Endothelial cell of umbilical vein (primary cell): ENCODE data around the gene HIF1AN. TPM values are rescaled to one million over a fixed set of nuclear protein-coding genes. Genes with fewer than 3 reads are reported as not detected.

Experiments
- BruUV-seq: library from RNA; stranded (reverse); fragments of 400-500 nt; replicated peaks from 2 replicates; lab custom pipeline; 2021; lab: Mats Ljungman, UMichigan
- CTCF ChIA-PET: fragments of 300-600, 350-600 bp; sonication (Branson Sonifier 250); formaldehyde crosslinking; loops from one replicate; lab custom pipeline; 2021; ENCODE audit warnings: antibody characterized with exemption, inconsistent platforms; lab: Charles Lee
- POLR2A ChIA-PET: fragments of 300-600, 350-600 bp; sonication (Branson Sonifier 250); formaldehyde crosslinking; loops from one replicate; lab custom pipeline; 2021; ENCODE audit warnings: antibody characterized with exemption, inconsistent platforms; lab: Charles Lee
- DNase-seq: peaks from one replicate; pipeline ENCODE4 v3.0.0-alpha.2; 2011; ENCODE audit warnings: low read depth, low spot score
- FAIRE-seq: peaks from 2 replicates; lab custom pipeline; 2011; peaks lifted over from hg19 to GRCh38; lab: Jason Lieb, UNC
- H2AFZ ChIP-seq: 2 replicates; pipeline ENCODE4 v1.6.0; 2012; ENCODE audit warnings: low read depth, low read length, control low read depth, inconsistent platforms
- H3K27ac ChIP-seq: 2 replicates; pipeline ENCODE4 v1.5.1; 2011; ENCODE audit warnings: low read depth, mild to moderate bottlenecking, control low read depth, low read length, moderate library complexity; ENCODE audit not compliant: insufficient read depth
- H3K27me3 ChIP-seq, 2 experiments: 2 replicates each; pipeline versions ENCODE4 v1.6.0 to v1.6.1; 2011; ENCODE audit warnings: low read length in 2 of 2, mixed read lengths in 1 of 2; ENCODE audit not compliant: control insufficient read depth in 2 of 2, insufficient read depth in 2 of 2
- H3K36me3 ChIP-seq, 2 experiments: 2 replicates in 1 of 2; 3 replicates in 1 of 2; pipeline ENCODE4 v1.5.1; 2011; ENCODE audit warnings: low read length in 2 of 2, mild to moderate bottlenecking in 1 of 2, moderate library complexity in 1 of 2; ENCODE audit not compliant: control insufficient read depth in 2 of 2, insufficient read depth in 2 of 2; ENCODE audit errors: extremely low read depth in 1 of 2
- H3K4me1 ChIP-seq: 3 replicates; pipeline ENCODE4 v1.5.1; 2011; ENCODE audit warnings: mild to moderate bottlenecking, low read length; ENCODE audit not compliant: control insufficient read depth, insufficient read depth; ENCODE audit errors: extremely low read depth
- H3K4me2 ChIP-seq: 2 replicates; pipeline ENCODE4 v1.6.1; 2011; ENCODE audit warnings: low read length, control low read depth, mixed read lengths; ENCODE audit not compliant: insufficient read depth
- H3K4me3 ChIP-seq, 3 experiments: fragments of 200-600 bp in 1 of 3; sonication (generic), shearing (Covaris generic) in 1 of 3; replicated peaks in 1 of 3; 2 replicates each; pipeline ENCODE4 v1.5.1; 2011 to 2016; ENCODE audit warnings: control low read depth in 3 of 3, low read length in 3 of 3, mild to moderate bottlenecking in 2 of 3, inconsistent platforms in 1 of 3, low read depth in 1 of 3, moderate library complexity in 1 of 3; ENCODE audit not compliant: insufficient read depth in 1 of 3
- H3K79me2 ChIP-seq: 2 replicates; pipeline ENCODE4 v1.6.0; 2012; ENCODE audit warnings: low read length, inconsistent platforms; ENCODE audit not compliant: control insufficient read depth, insufficient read depth
- H3K9ac ChIP-seq: replicated peaks from 2 replicates; pipeline ENCODE3; 2011; ENCODE audit warnings: low read length, control low read depth; ENCODE audit not compliant: insufficient read depth; ENCODE audit errors: extremely low read depth
- H3K9me1 ChIP-seq: replicated peaks from 3 replicates; pipeline ENCODE4 v1.6.0; 2011; ENCODE audit warnings: mild to moderate bottlenecking, low read length; ENCODE audit not compliant: control insufficient read depth, insufficient read depth; ENCODE audit errors: extremely low read depth
- H3K9me3 ChIP-seq: replicated peaks from 2 replicates; pipeline ENCODE4 v1.5.1; 2012; ENCODE audit warnings: low read length, inconsistent platforms; ENCODE audit not compliant: control insufficient read depth, insufficient read depth
- H4K20me1 ChIP-seq: replicated peaks from 2 replicates; pipeline ENCODE3; 2011; ENCODE audit warnings: mild to moderate bottlenecking, low read length; ENCODE audit not compliant: control insufficient read depth, insufficient read depth; ENCODE audit errors: extremely low read depth
- EZH2 ChIP-seq: IDR thresholded peaks from 2 replicates; pipeline ENCODE4 v1.6.1; 2012; ENCODE audit warnings: borderline replicate concordance, low read depth, mild to moderate bottlenecking, moderate library complexity, low read length, inconsistent platforms; ENCODE audit not compliant: severe bottlenecking
- FOS ChIP-seq: IDR thresholded peaks from 2 replicates; pipeline ENCODE4 v1.6.1; 2011; ENCODE audit warnings: mild to moderate bottlenecking, low read length, moderate library complexity, borderline replicate concordance; ENCODE audit not compliant: insufficient read depth
- GATA2 ChIP-seq: IDR thresholded peaks from 2 replicates; pipeline ENCODE4 v1.7.0; 2011; ENCODE audit warnings: low read depth, mild to moderate bottlenecking, moderate library complexity, mixed read lengths, low read length; ENCODE audit not compliant: insufficient read length, insufficient read depth
- JUN ChIP-seq: IDR thresholded peaks from 2 replicates; pipeline ENCODE4 v1.6.1; 2011; ENCODE audit warnings: borderline replicate concordance, low read depth; ENCODE audit not compliant: insufficient read length, insufficient read depth
- MYC ChIP-seq: IDR thresholded peaks from one replicate; pipeline ENCODE4 v1.6.1; 2011; ENCODE audit warnings: mild to moderate bottlenecking, low read depth, low read length
- POLR2A ChIP-seq: IDR thresholded peaks from 2 replicates; pipeline ENCODE4 v1.6.1; 2012; ENCODE audit warnings: low read depth, mild to moderate bottlenecking, control low read depth, low read length
- POLR2AphosphoS5 ChIP-seq: IDR thresholded peaks from 2 replicates; pipeline ENCODE4 v1.6.1; 2012; ENCODE audit warnings: low read depth, mild to moderate bottlenecking, control low read depth, low read length, moderate library complexity; ENCODE audit not compliant: insufficient read depth
- dilution Hi-C: fragments of 300-500 bp; cut with MboI; formaldehyde crosslinking; loops from one replicate; pipeline ENCODE4 v1.15.0; 2019; ENCODE audit warnings: low sequenced_read_pairs; ENCODE audit not compliant: extremely low pct_ligation_motif_present
- intact Hi-C: fragments of 100-400 bp; cut with micrococcal nuclease; formaldehyde crosslinking; loops from one replicate; pipeline ENCODE4 v1.10.0; 2022
- polyA plus RNA-seq, 4 experiments: library from polyadenylated mRNA; depleted of rRNA in 3 of 4; stranded (reverse) in 3 of 4; unstranded in 1 of 4; fragments of >200 nt; gene quantifications; 2 replicates each; pipeline versions ENCODE4 v1.2.1 to v1.2.3, GENCODE V29; 2011 to 2012; ENCODE audit warnings: missing spikeins in 1 of 4
- total RNA-seq: library from RNA; stranded (reverse); gene quantifications from 2 replicates; pipeline ENCODE4 v1.2.3, GENCODE V29; 2021
- TF ChIP-seq, protein P1 (sequence below), 2 donors: IDR thresholded peaks; 1 replicate in 1 of 2; 2 replicates in 1 of 2; pipeline ENCODE4 v1.5.1; 2011; ENCODE audit warnings: low read length in 2 of 2, mild to moderate bottlenecking in 2 of 2, moderate library complexity in 2 of 2, control low read depth in 1 of 2, inconsistent platforms in 1 of 2, low read depth in 1 of 2; ENCODE audit not compliant: insufficient read depth in 1 of 2; ENCODE audit errors: extremely low read depth in 1 of 2
- TF ChIP-seq, protein P2 (sequence below): IDR thresholded peaks from 2 replicates; pipeline ENCODE4 v1.6.1; 2011; ENCODE audit not compliant: insufficient read depth, insufficient read length

HIF1AN gene
- total and polyA plus RNA-seq, 2 donors (not counting 3 experiments of a cell fraction or from before 2014, with no cell fraction given): 7.3 to 34.0 TPM

DNA sequence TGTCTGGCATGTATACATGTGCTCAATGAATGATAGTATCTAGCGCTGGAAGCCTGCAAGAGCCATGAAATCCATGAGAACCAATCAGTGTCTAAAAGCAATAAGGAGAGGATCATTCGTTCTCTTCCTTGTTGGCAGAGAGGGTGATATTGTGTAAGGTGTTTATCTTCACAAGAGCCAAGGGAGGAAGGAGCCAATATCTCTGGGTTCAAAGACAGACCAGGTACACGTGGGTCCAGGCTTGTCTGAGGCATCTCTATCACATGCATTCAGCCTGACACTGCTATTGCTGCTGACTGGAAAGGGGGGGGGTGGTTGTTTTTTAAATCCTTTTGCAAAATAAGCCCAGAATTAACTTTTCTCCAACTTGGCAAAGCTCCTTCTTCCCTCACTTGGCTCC, 20.1 kb upstream of the HIF1AN start:
- Histone ChIP-seq H3K9ac (no peak overlapping the region), H3K27me3 (no peaks in the 10 kb centered on the region), H3K4me1 (peaks cover 17% of the 10 kb centered on the region), H3K9me3 (no peaks in the 10 kb centered on the region), H3K79me2 (no peaks in the 10 kb centered on the region), H2AFZ (no peak overlapping the region), H3K4me3 (no peak overlapping the region), H3K4me2 (no peak overlapping the region), H4K20me1 (no peaks in the 10 kb centered on the region), H3K36me3 (no peaks in the 10 kb centered on the region), H3K9me1 (no peaks in the 10 kb centered on the region), H3K27ac (no peak overlapping the region)
- DNase-seq: no peak
- no TSS peak for BruUV-seq
- intact Hi-C loops (loop anchor here (5.0 kb wide), 1 partner anchor 362 kb away; no protein-coding TSS in a partner anchor), dilution Hi-C loops (no loop called here)
- FAIRE-seq: no peak
- ChIA-PET CTCF (interaction anchor here (3.6 to 4.8 kb wide), 2 partner anchors 33 to 363 kb away, joined by 47 to 78 read pairs; no protein-coding TSS in a partner anchor), POLR2A (no interaction called here)
- TF ChIP-seq POLR2AphosphoS5 (no peak), POLR2A (no peak), GATA2 (no peak), EZH2 (no peak), MYC (no peak), JUN (no peak), FOS (no peak)
- TF ChIP-seq, protein P1, sequence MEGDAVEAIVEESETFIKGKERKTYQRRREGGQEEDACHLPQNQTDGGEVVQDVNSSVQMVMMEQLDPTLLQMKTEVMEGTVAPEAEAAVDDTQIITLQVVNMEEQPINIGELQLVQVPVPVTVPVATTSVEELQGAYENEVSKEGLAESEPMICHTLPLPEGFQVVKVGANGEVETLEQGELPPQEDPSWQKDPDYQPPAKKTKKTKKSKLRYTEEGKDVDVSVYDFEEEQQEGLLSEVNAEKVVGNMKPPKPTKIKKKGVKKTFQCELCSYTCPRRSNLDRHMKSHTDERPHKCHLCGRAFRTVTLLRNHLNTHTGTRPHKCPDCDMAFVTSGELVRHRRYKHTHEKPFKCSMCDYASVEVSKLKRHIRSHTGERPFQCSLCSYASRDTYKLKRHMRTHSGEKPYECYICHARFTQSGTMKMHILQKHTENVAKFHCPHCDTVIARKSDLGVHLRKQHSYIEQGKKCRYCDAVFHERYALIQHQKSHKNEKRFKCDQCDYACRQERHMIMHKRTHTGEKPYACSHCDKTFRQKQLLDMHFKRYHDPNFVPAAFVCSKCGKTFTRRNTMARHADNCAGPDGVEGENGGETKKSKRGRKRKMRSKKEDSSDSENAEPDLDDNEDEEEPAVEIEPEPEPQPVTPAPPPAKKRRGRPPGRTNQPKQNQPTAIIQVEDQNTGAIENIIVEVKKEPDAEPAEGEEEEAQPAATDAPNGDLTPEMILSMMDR (IDR thresholded peaks at IDR 0.05; ENCODE audit: extremely low read depth in 1 of 2, insufficient read depth in 1 of 2, low read depth in 1 of 2, low read length in 2 of 2): no peak
- TF ChIP-seq, protein P2, sequence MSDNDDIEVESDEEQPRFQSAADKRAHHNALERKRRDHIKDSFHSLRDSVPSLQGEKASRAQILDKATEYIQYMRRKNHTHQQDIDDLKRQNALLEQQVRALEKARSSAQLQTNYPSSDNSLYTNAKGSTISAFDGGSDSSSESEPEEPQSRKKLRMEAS: no peak
